DOHH2 (cell line): ENCODE results near the gene DGKD.

Source experiments
- CTCF ChIP-seq: fragments of 200-600 bp; sonication (generic); IDR thresholded peaks from one replicate; pipeline ENCODE4 v1.5.1; 2014; ENCODE audit warnings: antibody characterized with exemption, mild to moderate bottlenecking, low read depth, low read length; ENCODE audit not compliant: poor library complexity, severe bottlenecking
- EZH2phosphoT487 ChIP-seq: fragments of 200-600 bp; sonication (generic); IDR thresholded peaks from 2 replicates; pipeline ENCODE4 v1.6.1; 2017; ENCODE audit warnings: borderline replicate concordance, mild to moderate bottlenecking, antibody characterized with exemption, low read length, moderate library complexity, mixed read lengths

DNA sequence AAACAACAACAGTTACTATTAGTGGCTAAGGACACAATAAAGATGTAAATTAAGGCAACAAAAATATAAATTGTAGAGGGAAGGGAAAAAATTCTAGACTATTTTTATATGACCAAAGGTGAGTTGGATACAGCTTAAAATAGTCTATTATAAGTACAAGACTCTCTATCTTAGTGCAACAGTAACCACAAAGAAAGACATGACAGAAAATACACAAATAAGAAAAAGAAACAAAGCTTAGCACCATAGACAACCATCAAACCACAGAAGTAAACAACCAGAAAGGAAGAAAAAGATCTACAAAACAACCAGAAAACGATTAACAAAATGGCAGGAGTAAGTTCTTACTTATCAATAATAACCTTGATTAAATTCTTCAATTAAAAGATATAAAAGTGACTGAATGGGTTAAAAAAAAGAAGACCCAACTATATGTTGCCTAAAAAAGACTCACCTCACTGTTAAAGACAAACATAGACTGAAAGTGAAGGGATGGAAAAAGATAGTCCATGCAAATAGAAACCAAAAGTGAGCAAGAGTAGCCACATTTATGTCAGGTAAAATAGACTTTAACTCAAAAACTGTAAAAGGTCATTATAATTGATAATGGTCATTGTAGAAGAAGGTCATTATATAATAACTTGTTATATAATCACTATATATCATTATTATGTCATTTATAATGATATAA, 149.8 kb downstream of the DGKD start:
- TF ChIP-seq CTCF (no peak), EZH2phosphoT487 (no peak)
